Suprapubic skin (tissue), 4 donors: ENCODE data around the gene BCKDHB.

Experiments
- CTCF ChIP-seq, 2 donors: fragments of 200-600 bp in 1 of 2; fragments of 450-650 bp in 1 of 2; sonication (generic) in 1 of 2; IDR thresholded peaks; one replicate each; pipeline ENCODE4 v1.5.1; 2016 to 2019; ENCODE audit warnings: antibody characterized with exemption in 2 of 2, mild to moderate bottlenecking in 1 of 2, moderate library complexity in 1 of 2
- EP300 ChIP-seq: sonication (generic); formaldehyde crosslinking; IDR thresholded peaks from one replicate; pipeline ENCODE4 v1.6.1; 2017; ENCODE audit warnings: antibody characterized with exemption
- POLR2A ChIP-seq, 2 donors: fragments of 450-650 bp; IDR thresholded peaks; one replicate each; pipeline ENCODE4 v1.6.1; 2017; ENCODE audit warnings: antibody characterized with exemption in 2 of 2, mild to moderate bottlenecking in 2 of 2, moderate library complexity in 2 of 2
- POLR2AphosphoS5 ChIP-seq, 3 donors: sonication (generic); formaldehyde crosslinking; IDR thresholded peaks; one replicate each; pipeline ENCODE4 v1.6.1; 2017; ENCODE audit warnings: antibody characterized with exemption in 3 of 3

- TF ChIP-seq CTCF (IDR thresholded peaks at IDR 0.05), result no peak
- TF ChIP-seq POLR2AphosphoS5 (IDR thresholded peaks at IDR 0.05), result no peak
- no peak for TF ChIP-seq POLR2A (IDR thresholded peaks at IDR 0.05)
- TF ChIP-seq EP300, result no peak
Measured at GRCh38 chr6:80339421-80339820, 232.9 kb downstream of the BCKDHB start.
